H7 (cell line): ENCODE data around the gene ZBTB45. TPM values are rescaled to one million over a fixed set of nuclear protein-coding genes. Genes with fewer than 3 reads are reported as not detected.
"Not testable (repeated sequence)": the region's sequence is repeated elsewhere in the genome, so short reads cannot be mapped to it uniquely, and the experiment has no call there.

Experiments
- DNase-seq: peaks from one replicate; pipeline ENCODE4 v3.0.0; 2012
- H3K27me3 ChIP-seq: 2 replicates; pipeline ENCODE4 v1.6.0; 2011; ENCODE audit warnings: mild to moderate bottlenecking, low read length; ENCODE audit not compliant: control insufficient read depth, insufficient read depth
- H3K36me3 ChIP-seq: replicated peaks from 2 replicates; pipeline ENCODE4 v1.5.1; 2011; ENCODE audit warnings: low read length; ENCODE audit not compliant: control insufficient read depth, insufficient read depth
- H3K4me3 ChIP-seq: 2 replicates; pipeline ENCODE4 v1.5.1; 2011; ENCODE audit warnings: low read depth, mild to moderate bottlenecking, control low read depth, low read length, moderate library complexity; ENCODE audit not compliant: insufficient read depth
- total RNA-seq: library from RNA; depleted of rRNA; stranded (reverse); fragments of >200 nt; shearing (Covaris generic); gene quantifications from 2 replicates; pipeline ENCODE4 v1.2.3, GENCODE V29; 2014

ZBTB45 gene
- total RNA-seq, 1 experiment from 2014 or later = 20.4 TPM

DNA sequence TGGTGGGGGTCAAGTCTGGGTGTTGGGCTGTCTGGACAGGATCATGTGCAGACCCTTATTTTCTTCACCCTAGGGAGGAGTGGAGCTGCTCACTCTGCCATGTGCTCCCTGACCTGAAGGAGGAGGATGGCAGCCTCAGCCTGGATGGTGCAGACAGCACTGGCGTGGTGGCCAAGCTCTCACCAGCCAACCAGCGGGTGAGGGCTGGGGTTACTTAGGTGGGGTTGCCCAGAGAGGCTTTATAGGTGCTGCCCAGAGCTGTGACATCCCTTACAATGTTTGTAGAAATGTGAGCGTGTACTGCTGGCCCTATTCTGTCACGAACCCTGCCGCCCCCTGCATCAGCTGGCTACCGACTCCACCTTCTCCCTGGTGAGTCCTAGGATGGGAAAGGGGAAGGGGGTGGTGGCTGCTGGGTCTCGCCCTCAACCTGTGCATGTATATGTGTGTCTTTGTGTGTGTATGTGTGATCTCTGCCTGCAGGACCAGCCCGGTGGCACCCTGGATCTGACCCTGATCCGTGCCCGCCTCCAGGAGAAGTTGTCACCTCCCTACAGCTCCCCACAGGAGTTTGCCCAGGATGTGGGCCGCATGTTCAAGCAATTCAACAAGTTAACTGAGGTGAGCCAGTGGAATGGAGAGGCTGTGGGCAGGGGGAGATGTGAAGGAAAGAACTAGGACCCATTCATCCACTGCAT is 30.2 kb upstream of the ZBTB45 start:
- no peaks in the 10 kb centered on the region for H3K27me3 ChIP-seq
- H3K36me3 ChIP-seq = peaks cover 69% of the 10 kb centered on the region
- DNase-seq = no peak
- no peak overlapping the region for H3K4me3 ChIP-seq

DNA sequence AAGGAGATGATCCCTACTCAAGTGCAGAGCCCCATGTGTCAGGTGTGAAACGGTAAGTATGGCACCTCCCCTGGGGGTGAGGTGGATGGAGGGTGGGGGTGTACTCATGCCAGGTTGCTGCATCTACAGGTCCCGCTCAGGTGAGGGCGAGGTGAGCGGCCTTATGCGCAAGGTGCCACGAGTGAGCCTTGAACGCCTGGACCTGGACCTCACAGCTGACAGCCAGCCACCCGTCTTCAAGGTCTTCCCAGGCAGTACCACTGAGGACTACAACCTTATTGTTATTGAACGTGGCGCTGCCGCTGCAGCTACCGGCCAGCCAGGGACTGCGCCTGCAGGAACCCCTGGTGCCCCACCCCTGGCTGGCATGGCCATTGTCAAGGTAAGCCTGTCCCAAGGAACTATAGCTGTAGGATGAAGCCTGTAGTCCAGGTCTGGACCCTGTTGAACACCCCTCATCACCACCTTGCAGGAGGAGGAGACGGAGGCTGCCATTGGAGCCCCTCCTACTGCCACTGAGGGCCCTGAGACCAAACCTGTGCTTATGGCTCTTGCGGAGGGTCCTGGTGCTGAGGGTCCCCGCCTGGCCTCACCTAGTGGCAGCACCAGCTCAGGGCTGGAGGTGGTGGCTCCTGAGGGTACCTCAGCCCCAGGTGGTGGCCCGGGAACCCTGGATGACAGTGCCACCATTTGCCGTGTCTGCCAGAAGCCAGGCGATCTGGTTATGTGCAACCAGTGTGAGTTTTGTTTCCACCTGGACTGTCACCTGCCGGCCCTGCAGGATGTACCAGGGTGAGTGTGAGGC is 29.5 kb upstream of the ZBTB45 start:
- Histone ChIP-seq H3K27me3 (no peaks in the 10 kb centered on the region), H3K36me3 (peaks cover 69% of the 10 kb centered on the region), H3K4me3 (no peak overlapping the region)
- DNase-seq = no peak

DNA sequence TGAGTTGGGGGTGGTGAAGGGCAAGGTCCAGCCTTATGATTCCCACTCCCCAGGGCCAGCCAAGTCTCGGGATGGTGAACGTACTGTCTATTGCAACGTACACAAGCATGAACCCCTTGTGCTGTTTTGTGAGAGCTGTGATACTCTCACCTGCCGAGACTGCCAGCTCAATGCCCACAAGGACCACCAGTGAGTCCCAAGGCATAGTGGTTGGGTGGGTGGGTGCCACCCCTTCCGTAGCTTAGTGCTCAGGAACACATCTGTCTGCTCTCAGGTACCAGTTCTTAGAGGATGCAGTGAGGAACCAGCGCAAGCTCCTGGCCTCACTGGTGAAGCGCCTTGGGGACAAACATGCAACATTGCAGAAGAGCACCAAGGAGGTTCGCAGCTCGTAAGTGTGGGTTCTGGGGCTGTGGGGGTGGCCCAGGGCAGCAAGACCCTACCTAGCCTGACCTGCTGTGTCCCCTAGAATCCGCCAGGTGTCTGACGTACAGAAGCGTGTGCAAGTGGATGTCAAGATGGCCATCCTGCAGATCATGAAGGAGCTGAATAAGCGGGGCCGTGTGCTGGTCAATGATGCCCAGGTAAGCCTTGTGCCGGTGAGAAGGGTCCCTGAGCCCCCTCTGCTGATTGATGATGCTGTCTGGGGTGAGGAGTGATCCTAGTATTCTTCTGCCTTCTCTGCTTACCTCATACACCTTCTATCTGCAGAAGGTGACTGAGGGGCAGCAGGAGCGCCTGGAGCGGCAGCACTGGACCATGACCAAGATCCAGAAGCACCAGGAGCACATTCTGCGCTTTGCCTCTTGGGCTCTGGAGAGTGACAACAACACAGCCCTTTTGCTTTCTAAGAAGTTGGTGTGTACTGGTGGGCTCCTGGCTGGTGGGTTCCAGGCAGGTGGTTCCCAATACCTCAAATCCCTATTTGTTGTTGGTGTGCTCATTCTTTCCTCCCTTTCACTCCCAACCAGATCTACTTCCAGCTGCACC is 28.0 kb upstream of the ZBTB45 start:
- Histone ChIP-seq H3K27me3 (peaks cover 2% of the 10 kb centered on the region), H3K36me3 (peaks cover 67% of the 10 kb centered on the region), H3K4me3 (no peak overlapping the region)
- no peak for DNase-seq

DNA sequence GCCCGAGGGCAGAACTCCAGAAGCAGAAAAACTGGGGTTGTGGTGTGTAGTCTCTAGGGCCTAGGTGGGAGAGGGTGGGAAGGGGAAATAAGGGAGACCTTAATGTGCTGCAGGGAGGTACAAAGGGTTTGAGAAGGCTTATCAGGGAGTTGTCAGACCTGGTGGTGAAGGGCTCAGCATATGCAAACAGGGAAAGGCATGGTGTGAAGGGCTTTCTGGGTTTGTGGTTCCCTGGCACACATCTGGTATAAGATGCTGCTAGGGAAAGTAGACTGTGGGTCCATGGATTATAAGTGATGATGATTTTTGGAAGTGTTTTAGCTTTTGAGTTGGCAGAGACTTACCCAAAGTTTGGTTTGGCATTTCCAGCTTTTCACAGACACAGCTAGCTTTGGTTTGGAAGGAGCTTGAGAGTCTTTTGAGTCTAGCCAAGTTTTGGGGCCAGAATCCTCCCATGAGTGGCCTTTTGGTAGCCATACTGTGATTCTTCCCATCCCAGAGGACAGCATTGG is 26.5 kb upstream of the ZBTB45 start:
- Histone ChIP-seq H3K27me3 (peaks cover 4% of the 10 kb centered on the region), H3K36me3 (peaks cover 58% of the 10 kb centered on the region), H3K4me3 (peak overlapping the region; percentile 97)
- no peak for DNase-seq

DNA sequence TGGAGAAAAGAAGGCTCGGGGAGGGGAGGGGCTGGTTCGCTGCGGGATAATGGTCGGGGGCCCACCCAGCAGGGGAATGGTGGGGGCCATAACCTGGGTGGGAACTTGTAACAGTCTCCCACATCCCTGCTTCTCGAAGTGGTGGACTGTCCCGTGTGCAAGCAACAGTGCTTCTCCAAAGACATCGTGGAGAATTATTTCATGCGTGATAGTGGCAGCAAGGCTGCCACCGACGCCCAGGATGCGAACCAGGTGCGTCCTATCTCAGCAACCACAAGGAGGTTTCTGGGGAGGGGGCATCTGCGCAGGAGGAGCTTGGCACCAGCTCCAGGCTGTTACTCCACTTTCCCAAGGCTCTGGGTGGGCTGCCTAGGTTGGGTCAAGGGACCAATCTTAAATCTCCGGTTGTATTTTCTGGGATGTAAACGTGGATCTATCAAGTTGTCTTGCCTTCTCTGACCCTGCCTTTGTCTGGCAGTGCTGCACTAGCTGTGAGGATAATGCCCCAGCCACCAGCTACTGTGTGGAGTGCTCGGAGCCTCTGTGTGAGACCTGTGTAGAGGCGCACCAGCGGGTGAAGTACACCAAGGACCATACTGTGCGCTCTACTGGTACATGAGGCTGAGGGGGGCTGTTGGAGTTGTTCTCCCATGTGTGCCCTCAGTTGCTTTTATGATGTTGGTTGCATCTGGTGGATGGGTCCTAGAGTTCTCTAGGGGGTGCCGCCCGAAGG is 25.8 kb upstream of the ZBTB45 start:
- H3K4me3 ChIP-seq = peak overlapping the region; percentile 97
- H3K27me3 ChIP-seq = peaks cover 5% of the 10 kb centered on the region
- DNase-seq = peak; percentile 49
- H3K36me3 ChIP-seq = peaks cover 52% of the 10 kb centered on the region

DNA sequence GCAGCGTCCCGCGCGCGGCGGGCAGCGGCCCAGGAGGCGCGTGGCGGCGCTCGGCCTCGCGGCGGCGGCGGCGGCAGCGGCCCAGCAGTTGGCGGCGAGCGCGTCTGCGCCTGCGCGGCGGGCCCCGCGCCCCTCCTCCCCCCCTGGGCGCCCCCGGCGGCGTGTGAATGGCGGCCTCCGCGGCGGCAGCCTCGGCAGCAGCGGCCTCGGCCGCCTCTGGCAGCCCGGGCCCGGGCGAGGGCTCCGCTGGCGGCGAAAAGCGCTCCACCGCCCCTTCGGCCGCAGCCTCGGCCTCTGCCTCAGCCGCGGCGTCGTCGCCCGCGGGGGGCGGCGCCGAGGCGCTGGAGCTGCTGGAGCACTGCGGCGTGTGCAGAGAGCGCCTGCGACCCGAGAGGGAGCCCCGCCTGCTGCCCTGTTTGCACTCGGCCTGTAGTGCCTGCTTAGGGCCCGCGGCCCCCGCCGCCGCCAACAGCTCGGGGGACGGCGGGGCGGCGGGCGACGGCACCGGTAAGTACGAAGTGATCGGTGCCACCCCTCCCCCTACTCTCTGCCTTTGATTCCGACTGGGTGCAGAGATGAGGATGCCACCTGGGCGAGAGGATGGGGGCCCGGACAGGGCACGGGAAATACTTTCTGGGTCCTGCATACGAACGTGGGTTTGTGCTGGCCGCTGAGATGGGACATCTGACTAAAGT is 25.1 kb upstream of the ZBTB45 start:
- peak; percentile 99 for DNase-seq
- H3K4me3 ChIP-seq = peak overlapping the region; percentile 97
- peaks cover 44% of the 10 kb centered on the region for H3K36me3 ChIP-seq
- H3K27me3 ChIP-seq = peaks cover 8% of the 10 kb centered on the region

DNA sequence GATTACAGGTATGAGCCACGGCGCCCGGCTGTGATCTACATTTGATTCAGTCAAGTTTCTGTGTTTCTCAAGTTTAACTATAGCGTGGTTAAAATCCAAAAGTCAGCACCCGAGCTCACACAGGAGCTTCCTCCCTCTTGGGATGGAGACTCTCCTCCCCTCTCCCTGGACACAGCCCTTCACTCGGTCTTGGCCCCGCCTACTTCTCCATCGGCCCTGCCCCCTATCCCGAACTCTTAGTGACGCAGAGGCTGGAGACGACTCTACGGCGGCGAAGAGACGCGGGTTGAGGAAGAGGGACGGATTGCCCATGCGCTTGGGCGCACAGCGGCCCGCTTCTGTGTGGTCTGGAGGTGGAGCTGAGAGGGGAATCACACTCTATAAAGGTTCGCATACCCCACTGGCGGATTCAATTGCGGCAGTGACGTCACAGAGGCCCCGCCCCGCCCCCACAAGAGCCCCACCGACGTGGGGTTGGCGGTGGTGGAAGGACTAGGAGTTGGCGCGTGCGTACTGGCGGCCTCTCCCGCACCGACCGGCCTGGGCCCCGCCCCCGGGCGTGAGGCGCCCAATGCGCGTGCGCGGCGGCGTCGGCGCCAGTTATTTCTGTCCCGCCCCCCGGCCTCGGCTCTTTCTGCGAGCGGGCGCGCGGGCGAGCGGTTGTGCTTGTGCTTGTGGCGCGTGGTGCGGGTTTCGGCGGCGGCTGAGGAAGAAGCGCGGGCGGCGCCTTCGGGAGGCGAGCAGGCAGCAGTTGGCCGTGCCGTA is 24.4 kb upstream of the ZBTB45 start, which contains the start of gene TRIM28:
Gene TRIM28, plus strand, starts transcription at position 239 of the 765 bp plus-strand sequence. CDS start 694 bp downstream, outside the sequence.
- Histone ChIP-seq H3K27me3 (peaks cover 10% of the 10 kb centered on the region), H3K4me3 (peak within 1 kb of the TSS; percentile 97), H3K36me3 (peaks cover 37% of the 10 kb centered on the region)
- DNase-seq = peak; percentile 100

DNA sequence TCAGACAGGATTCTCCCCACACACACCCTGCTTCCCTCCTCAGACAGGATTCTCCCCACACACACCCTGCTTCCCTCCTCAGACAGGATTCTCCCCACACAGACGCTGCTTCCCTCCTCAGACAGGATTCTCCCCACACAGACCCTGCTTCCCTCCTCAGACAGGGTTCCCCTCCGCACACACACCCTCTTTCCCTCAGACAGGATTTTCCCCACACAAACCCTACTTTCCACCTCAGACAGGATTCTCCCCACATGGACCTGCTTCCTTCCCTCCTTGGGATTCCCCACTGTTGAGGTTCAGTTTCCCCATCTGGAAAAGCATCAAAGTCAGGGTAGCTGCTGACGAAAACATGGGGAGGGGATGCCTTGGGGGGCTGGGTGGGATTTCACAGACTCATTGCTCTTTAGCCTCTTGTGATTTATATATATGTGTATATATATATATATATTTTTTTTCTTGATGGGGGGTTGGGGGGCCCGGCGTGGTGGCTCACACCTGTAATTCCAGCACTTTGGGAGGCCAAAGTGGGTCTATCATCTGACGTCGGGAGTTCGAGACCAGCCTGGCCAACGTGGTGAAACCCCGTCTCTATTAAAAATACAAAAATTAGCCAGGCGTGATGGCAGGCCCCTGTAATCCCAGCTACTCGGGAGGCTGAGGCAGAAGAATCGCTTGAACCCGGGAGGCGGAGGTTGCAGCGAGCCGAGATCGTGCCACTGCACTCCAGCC is 23.2 kb upstream of the ZBTB45 start:
- H3K27me3 ChIP-seq, H3K4me3 ChIP-seq, DNase-seq: not testable (repeated sequence)
- H3K36me3 ChIP-seq = peaks cover 25% of the 10 kb centered on the region

DNA sequence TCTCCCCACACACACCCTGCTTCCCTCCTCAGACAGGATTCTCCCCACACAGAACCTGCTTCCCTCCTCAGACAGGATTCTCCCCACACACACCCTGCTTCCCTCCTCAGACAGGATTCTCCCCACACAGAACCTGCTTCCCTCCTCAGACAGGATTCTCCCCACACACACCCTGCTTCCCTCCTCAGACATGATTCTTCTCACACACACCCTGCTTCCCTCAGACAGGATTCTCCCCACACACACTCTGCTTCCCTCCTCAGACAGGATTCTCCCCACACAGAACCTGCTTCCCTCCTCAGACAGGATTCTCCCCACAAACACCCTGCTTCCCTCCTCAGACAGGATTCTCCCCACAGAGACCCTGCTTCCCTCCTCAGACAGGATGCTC is 19.6 kb upstream of the ZBTB45 start:
- not testable (repeated sequence) for H3K4me3 ChIP-seq, H3K27me3 ChIP-seq, H3K36me3 ChIP-seq, DNase-seq

DNA sequence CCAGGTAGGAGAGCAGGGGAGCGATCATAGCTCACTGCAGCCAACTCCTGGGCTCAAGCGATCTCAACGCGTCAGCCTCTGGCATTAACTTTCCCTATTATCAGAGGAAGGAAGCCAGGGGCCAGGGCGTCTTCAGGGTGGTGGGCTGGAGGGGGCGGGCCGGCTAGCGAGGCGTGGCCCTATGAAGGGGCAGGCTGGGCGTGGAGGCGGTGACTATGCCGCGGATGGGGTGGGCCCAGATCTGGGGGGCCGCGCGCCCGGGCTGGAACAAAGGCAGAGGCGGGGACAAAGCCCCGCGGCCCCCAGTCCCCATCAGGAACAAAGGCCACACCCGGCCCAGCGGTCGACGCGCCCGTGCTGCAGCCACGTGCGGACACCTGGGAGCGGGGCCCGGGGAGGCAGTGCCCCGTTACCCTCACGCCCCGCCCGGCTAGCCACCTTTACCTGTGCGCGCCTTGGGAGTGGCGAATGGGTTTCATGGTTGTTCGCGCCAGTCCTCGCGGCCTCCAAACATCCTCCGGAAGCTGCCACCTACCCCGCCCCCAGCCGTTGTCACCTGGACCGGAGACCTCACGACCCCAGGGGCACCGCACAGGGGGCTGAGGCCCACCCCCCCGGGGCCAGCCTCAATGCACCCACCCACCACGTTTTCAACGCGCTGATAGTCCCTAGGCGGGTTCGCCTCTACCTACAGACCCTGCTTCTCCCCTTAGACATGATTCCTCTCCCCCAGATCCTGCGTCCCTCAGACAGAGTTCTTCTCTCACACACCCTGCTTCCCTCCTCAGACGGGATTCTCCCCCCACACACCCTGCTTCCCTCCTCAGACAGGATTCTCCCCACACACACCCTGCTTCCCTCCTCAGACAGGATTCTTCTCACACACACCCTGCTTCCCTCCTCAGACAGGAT is 18.9 kb upstream of the ZBTB45 start:
- DNase-seq = peak; percentile 98
- peaks cover 10% of the 10 kb centered on the region for H3K27me3 ChIP-seq
- H3K36me3 ChIP-seq = no peaks in the 10 kb centered on the region
- peak overlapping the region; percentile 46 for H3K4me3 ChIP-seq
